Measurements from ENCODE around the gene RHEB. TPM values are rescaled to one million over a fixed set of nuclear protein-coding genes. Genes with fewer than 3 reads are reported as not detected.

RHEB gene
- total RNA-seq, 1 donor from 2014 or later, result 143 TPM

DNA sequence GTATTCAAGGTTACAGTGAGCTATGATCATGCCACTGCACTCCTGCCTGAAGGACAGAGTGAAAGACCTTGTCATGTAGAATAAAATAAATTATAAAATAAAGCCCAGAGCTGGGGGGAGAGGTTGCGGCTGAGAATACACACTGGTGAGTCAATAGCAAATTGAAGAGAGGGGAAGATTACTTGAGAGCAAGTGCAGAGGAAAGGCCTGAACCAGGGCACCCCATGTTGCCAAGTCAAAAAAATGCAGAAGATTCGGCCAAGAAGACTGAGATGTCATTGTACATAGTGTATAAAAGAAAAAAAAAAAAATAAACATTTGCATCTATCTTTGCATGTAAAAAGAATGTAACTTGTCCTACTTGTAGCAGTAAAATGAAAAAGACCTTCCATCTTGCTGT, 32.5 kb downstream of the RHEB start:
- Histone ChIP-seq H3K27me3 (ENCODE audit: insufficient read depth, low read length) (no peaks in the 10 kb centered on the region), H3K9me3 (ENCODE audit: insufficient read depth, low read depth, low read length) (no peaks in the 10 kb centered on the region), H3K4me3 (ENCODE audit: insufficient read depth, low read depth, low read length) (no peak overlapping the region), H4K20me1 (ENCODE audit: insufficient read depth, low read length) (peaks cover 37% of the 10 kb centered on the region), H3K9ac (ENCODE audit: low read length) (no peak overlapping the region), H2AFZ (ENCODE audit: low read depth, low read length) (no peak overlapping the region), H3K4me1 (ENCODE audit: insufficient read depth, low read length) (peaks cover 27% of the 10 kb centered on the region), H3K4me2 (ENCODE audit: low read length) (no peak overlapping the region), H3K36me3 (ENCODE audit: insufficient read depth, low read length) (peaks cover 38% of the 10 kb centered on the region), H3K79me2 (ENCODE audit: insufficient read depth, low read length) (peaks cover 84% of the 10 kb centered on the region), H3K27ac (ENCODE audit: low read depth, low read length) (no peak overlapping the region)
- FAIRE-seq (no peak), DNase-seq (ENCODE audit: low read depth) (no peak)
- H3K36me3 Mint-ChIP-seq (ENCODE audit: low read depth, unreplicated experiment), result peaks cover 25% of the 10 kb centered on the region
- peaks cover 4% of the 10 kb centered on the region for H3K9me3 Mint-ChIP-seq (ENCODE audit: unreplicated experiment)
- TF ChIP-seq, protein P1, sequence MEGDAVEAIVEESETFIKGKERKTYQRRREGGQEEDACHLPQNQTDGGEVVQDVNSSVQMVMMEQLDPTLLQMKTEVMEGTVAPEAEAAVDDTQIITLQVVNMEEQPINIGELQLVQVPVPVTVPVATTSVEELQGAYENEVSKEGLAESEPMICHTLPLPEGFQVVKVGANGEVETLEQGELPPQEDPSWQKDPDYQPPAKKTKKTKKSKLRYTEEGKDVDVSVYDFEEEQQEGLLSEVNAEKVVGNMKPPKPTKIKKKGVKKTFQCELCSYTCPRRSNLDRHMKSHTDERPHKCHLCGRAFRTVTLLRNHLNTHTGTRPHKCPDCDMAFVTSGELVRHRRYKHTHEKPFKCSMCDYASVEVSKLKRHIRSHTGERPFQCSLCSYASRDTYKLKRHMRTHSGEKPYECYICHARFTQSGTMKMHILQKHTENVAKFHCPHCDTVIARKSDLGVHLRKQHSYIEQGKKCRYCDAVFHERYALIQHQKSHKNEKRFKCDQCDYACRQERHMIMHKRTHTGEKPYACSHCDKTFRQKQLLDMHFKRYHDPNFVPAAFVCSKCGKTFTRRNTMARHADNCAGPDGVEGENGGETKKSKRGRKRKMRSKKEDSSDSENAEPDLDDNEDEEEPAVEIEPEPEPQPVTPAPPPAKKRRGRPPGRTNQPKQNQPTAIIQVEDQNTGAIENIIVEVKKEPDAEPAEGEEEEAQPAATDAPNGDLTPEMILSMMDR (IDR thresholded peaks at IDR 0.05; ENCODE audit: insufficient read depth, low read depth, low read length), result no peak
- no peak for TF ChIP-seq EZH2 (IDR thresholded peaks at IDR 0.05; ENCODE audit: insufficient read depth, low read length)
- no peak overlapping the region for H3K4me3 Mint-ChIP-seq (ENCODE audit: unreplicated experiment)
- H3K27ac Mint-ChIP-seq (ENCODE audit: unreplicated experiment), result no peak overlapping the region
- H3K27me3 Mint-ChIP-seq (ENCODE audit: low read depth, unreplicated experiment), result no peaks in the 10 kb centered on the region
- peaks cover 46% of the 10 kb centered on the region for H3K4me1 Mint-ChIP-seq (ENCODE audit: low read depth, unreplicated experiment)

DNA sequence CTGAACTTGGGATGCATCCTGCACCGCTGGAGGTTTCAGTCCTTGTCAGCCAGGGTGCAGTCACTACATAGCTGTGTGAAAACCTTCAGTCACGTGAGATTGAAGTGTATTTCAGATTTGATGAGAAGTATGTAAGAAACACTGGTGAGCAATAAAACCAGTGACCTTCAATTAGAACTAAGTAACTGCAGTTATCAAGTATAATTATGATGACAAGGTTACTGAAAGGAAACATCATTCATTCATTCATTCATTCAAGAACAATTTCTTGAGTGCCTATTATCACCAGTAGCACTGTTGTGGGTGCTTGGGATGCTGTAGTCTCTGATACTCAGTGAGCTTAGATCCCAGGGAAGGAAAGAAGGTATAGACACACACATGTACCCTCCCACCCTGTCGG, 33.6 kb downstream of the RHEB start:
- no peak overlapping the region for H2AFZ ChIP-seq (ENCODE audit: low read depth, low read length)
- peaks cover 84% of the 10 kb centered on the region for H3K79me2 ChIP-seq (ENCODE audit: insufficient read depth, low read length)
- peaks cover 38% of the 10 kb centered on the region for H3K36me3 ChIP-seq (ENCODE audit: insufficient read depth, low read length)
- no peak overlapping the region for H3K27ac Mint-ChIP-seq (ENCODE audit: unreplicated experiment)
- no peak overlapping the region for H3K4me2 ChIP-seq (ENCODE audit: low read length)
- no peaks in the 10 kb centered on the region for H3K27me3 Mint-ChIP-seq (ENCODE audit: low read depth, unreplicated experiment)
- no peak overlapping the region for H3K4me3 Mint-ChIP-seq (ENCODE audit: unreplicated experiment)
- H3K4me1 ChIP-seq (ENCODE audit: insufficient read depth, low read length), result peaks cover 17% of the 10 kb centered on the region
- peaks cover 25% of the 10 kb centered on the region for H3K36me3 Mint-ChIP-seq (ENCODE audit: low read depth, unreplicated experiment)
- H3K9ac ChIP-seq (ENCODE audit: low read length), result no peak overlapping the region
- H3K9me3 Mint-ChIP-seq (ENCODE audit: unreplicated experiment), result peaks cover 4% of the 10 kb centered on the region
- peak overlapping the region; percentile 62 for H3K27ac ChIP-seq (ENCODE audit: low read depth, low read length)
- H4K20me1 ChIP-seq (ENCODE audit: insufficient read depth, low read length), result peaks cover 45% of the 10 kb centered on the region
- H3K27me3 ChIP-seq (ENCODE audit: insufficient read depth, low read length), result no peaks in the 10 kb centered on the region
- TF ChIP-seq, protein P1 (IDR thresholded peaks at IDR 0.05; ENCODE audit: insufficient read depth, low read depth, low read length), result no peak
- no peak for TF ChIP-seq EZH2 (IDR thresholded peaks at IDR 0.05; ENCODE audit: insufficient read depth, low read length)
- no peak overlapping the region for H3K4me3 ChIP-seq (ENCODE audit: insufficient read depth, low read depth, low read length)
- FAIRE-seq, result no peak
- H3K4me1 Mint-ChIP-seq (ENCODE audit: low read depth, unreplicated experiment), result peaks cover 42% of the 10 kb centered on the region
- DNase-seq (ENCODE audit: low read depth), result no peak
- H3K9me3 ChIP-seq (ENCODE audit: insufficient read depth, low read depth, low read length), result no peaks in the 10 kb centered on the region

DNA sequence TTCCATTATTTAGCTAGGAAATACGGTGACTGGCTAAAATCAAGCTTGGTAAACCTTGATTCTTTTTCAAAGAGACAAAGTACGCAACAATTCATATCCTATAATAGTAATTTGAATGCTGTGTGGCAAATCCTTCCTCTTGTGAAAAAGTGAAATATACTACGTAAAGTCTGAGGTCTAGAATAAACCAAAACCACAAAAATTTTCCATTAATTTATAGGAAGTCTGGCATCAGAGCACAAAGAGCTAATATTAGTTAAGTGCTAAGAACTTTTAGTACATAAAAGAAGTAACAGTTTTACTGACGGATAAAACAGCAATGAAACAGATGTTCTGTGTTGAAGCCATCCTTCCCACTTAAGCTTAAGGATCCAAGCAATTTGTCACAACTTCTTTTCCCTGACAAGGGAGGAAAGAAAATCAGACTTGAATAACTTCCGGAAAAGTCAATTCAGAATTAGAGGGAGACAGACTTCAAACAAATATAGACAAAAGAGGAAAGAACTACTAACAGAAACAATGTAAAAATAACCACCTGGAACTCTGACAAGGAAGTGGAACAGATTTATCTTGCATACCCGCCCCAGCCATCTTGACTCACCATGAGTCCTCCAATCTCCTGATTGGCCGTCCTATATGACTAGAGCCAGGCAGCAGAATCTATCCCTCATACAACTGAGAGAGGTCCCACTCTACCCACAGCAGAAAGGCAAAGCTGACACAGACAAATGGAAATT, 34.6 kb downstream of the RHEB start:
- H3K79me2 ChIP-seq (ENCODE audit: insufficient read depth, low read length), result peaks cover 83% of the 10 kb centered on the region
- peaks cover 17% of the 10 kb centered on the region for H3K4me1 ChIP-seq (ENCODE audit: insufficient read depth, low read length)
- TF ChIP-seq EZH2 (IDR thresholded peaks at IDR 0.05; ENCODE audit: insufficient read depth, low read length), result no peak
- TF ChIP-seq, protein P1 (IDR thresholded peaks at IDR 0.05; ENCODE audit: insufficient read depth, low read depth, low read length), result no peak
- FAIRE-seq, result peak; percentile 78
- H2AFZ ChIP-seq (ENCODE audit: low read depth, low read length), result no peak overlapping the region
- no peak overlapping the region for H3K27ac Mint-ChIP-seq (ENCODE audit: unreplicated experiment)
- H4K20me1 ChIP-seq (ENCODE audit: insufficient read depth, low read length), result peaks cover 50% of the 10 kb centered on the region
- peak overlapping the region; percentile 64 for H3K4me2 ChIP-seq (ENCODE audit: low read length)
- H3K36me3 Mint-ChIP-seq (ENCODE audit: low read depth, unreplicated experiment), result peaks cover 23% of the 10 kb centered on the region
- peak overlapping the region; percentile 62 for H3K27ac ChIP-seq (ENCODE audit: low read depth, low read length)
- H3K9me3 ChIP-seq (ENCODE audit: insufficient read depth, low read depth, low read length), result no peaks in the 10 kb centered on the region
- H3K4me3 Mint-ChIP-seq (ENCODE audit: unreplicated experiment), result no peak overlapping the region
- H3K9ac ChIP-seq (ENCODE audit: low read length), result peak overlapping the region; percentile 23
- no peaks in the 10 kb centered on the region for H3K27me3 ChIP-seq (ENCODE audit: insufficient read depth, low read length)
- no peaks in the 10 kb centered on the region for H3K27me3 Mint-ChIP-seq (ENCODE audit: low read depth, unreplicated experiment)
- peaks cover 38% of the 10 kb centered on the region for H3K36me3 ChIP-seq (ENCODE audit: insufficient read depth, low read length)
- H3K4me1 Mint-ChIP-seq (ENCODE audit: low read depth, unreplicated experiment), result peaks cover 35% of the 10 kb centered on the region
- peak overlapping the region; percentile 19 for H3K4me3 ChIP-seq (ENCODE audit: insufficient read depth, low read depth, low read length)
- peak; percentile 90 for DNase-seq (ENCODE audit: low read depth)
- no peaks in the 10 kb centered on the region for H3K9me3 Mint-ChIP-seq (ENCODE audit: unreplicated experiment)

All from astrocyte (in vitro differentiated cells and primary cell).